NCI-H82 (cell line): ENCODE data around the gene MTHFS.
"Not testable (repeated sequence)": the region's sequence is repeated elsewhere in the genome, so short reads cannot be mapped to it uniquely, and the experiment has no call there.

Source experiments
- DNase-seq: peaks from one replicate; lab custom pipeline; 2025; lab: John Stamatoyannopoulos, UW

The MTHFS gene

DNA sequence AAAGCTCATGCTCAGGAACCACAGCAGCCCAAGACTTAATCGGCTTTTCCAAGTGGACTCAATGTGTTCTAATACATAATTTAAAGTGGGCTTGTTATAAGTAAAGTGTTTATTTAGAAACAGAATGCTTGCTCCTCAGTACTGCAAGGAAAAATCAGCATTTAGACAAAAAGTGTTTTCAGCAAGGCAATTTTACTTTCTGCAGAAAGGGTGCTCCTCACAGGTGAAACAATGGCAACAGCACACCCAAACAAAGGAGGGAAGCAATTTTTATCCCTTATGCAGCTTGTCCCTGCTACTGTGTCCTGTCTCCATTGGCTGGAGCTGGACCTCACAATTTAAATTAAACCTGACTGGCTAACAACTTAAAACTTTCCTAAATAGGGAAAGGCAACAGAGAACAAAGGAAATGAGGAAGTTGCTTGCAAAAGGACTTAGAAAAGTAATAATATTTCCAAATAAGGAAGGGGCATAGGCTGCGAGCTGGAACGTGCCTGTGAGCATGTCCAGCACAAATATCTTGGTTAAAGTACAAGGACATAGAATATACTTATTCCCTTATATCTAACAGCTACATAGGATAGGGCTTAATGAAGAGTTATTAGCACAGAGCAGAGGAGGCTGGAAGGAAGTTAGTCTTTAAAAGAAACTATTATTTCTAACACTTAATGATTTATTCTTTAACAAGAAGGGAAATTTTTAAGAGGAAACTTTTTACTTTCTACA, 19.1 kb upstream of the MTHFS start:
- DNase-seq: not testable (repeated sequence)

GRCh38 chr15:79914728-79915127, 17.9 kb upstream of the MTHFS start:
- no peak for DNase-seq

DNA sequence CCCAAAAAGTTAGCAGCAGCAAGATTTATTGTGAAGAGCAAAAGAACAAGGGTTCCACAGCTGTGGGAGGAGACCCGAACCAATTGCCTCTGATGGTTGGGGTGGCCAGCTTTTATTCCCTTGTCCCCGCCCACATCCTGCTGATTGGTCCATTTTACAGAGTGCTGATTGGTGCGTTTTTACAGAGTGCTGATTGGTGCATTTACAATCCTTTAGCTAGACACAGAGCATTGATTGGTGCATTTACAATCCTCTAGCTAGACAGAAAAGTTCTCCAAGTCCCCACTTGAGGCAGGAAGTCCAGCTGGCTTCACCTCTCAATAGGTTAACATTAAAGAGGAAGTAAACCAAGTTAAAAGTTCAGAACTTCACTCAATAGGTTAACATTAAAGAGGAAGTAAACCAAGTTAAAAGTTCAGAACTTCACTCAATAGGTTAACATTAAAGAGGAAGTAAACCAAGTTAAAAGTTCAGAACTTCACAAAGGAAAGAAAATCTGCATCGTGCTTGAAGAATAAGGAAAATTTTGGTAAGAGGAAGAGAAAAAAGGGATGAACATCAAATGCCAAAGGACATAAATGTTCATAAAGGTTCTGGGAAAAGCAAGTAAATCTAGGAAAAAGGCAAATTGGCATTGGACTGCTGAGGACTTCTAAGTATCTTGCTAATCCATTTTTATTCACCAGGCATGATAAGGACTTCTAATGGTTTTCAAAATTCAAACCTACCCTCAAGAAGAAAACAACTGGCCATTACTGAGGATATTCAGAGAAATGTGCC, 12.9 kb upstream of the MTHFS start:
- not testable (repeated sequence) for DNase-seq

DNA sequence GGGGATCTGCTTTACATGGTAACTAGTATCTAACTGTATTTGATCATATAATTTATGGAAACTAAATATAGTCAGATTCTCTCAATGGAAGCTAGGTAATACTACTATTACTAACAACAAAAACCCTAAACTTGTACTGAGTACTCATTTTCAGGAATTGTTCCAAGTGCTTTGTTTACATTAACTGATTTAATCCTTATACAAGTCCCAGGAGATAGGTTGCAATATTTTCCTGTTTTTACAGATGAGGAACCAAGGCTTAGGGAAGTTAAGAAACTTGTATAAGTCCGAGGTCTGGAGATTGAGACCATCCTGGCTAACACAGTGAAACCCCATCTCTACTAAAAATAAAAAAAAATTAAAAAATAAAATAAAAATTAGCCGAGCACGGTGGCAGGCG, 7.5 kb upstream of the MTHFS start:
- no peak for DNase-seq

DNA sequence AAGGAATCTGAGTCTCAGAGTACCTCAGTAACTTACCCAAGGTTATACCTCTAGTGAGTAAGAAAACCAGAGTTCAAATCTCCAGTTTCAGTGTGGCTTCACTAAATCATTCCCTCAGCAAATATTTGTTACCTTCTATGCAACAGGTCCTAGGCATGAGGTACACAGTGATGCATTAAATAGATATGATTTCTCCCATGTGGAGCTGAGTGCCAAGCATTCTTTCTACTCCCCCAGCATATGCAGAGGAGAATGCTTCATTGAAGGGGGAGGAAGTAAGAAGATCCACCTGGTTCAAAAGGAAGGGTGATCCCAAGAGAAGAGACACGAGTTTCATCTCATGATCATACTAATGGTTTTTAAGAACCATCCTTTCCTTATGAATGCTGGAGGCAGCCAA, 6.8 kb upstream of the MTHFS start:
- DNase-seq: no peak

- no peak for DNase-seq
These were observed 6.3 kb upstream of the MTHFS start for GRCh38 chr15:79903144-79903543.

GRCh38 chr15:79901958-79902357, 5.1 kb upstream of the MTHFS start:
- no peak for DNase-seq

GRCh38 chr15:79900818-79901378, 4.1 kb upstream of the MTHFS start:
- not testable (repeated sequence) for DNase-seq

DNA sequence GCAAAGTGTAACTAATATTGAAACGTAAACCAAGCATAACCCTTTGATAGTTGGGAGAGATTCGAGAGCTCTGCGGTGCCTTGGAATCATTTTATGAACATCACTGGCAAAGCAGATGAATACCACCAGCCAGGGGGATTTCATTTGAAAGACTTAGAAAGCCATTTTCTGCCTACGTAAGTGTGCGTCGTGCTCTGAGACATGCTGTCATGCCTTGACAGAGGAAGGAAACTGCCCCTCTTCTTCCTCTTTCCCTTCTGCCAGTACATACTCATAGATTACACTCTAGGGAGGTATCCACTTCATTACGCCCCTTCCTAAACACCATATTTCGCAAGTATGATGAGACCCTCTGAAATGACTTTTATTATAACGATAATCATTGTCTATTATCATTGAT, 3.3 kb upstream of the MTHFS start:
- DNase-seq: no peak

DNA sequence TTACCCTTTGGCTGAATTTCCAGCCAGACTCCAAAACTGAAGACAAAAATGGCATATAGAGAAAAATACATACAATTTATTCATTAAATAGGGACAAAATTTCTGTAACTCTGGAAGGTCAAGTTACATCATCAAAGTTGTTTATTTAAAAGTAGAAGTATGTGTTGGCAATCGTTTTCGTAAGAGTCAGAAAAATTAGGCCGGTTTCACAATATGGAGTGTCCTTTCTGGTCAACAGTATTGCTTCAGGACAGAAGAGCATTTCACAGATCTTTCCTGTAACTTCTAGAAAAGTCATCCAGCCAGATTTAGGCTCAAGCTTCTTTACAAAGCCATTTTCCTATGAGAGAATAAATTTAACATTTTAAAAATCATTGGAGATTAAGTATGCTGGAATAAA, 2.0 kb upstream of the MTHFS start:
- DNase-seq: not testable (repeated sequence)

GRCh38 chr15:79898369-79898768, 1.6 kb upstream of the MTHFS start:
- DNase-seq: peak; percentile 12

GRCh38 chr15:79897701-79898113, 893 bp upstream of the MTHFS start:
- peak; percentile 17 for DNase-seq

DNA sequence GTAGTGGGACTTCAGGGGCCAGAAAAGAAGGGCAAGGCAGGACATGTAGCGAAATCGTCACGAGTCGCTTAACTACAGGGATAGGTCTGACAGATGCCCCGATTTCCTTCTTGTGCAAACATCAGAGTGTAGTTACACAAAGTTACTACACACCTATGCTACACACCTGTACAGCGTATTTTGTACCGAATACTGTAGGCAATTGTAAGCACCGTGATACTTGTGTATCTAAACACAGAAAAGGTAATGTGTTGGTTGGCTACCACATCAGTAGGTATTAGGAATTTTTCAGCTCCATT, 515 bp upstream of the MTHFS start:
- no peak for DNase-seq

GRCh38 chr15:79896131-79896633, 632 bp downstream of the MTHFS start:
- peak; percentile 28 for DNase-seq

- DNase-seq: no peak
These were observed 9.5 kb downstream of the MTHFS start for GRCh38 chr15:79887054-79887930.

- no peak for DNase-seq
These were observed 10.7 kb downstream of the MTHFS start for GRCh38 chr15:79886124-79886523.

DNA sequence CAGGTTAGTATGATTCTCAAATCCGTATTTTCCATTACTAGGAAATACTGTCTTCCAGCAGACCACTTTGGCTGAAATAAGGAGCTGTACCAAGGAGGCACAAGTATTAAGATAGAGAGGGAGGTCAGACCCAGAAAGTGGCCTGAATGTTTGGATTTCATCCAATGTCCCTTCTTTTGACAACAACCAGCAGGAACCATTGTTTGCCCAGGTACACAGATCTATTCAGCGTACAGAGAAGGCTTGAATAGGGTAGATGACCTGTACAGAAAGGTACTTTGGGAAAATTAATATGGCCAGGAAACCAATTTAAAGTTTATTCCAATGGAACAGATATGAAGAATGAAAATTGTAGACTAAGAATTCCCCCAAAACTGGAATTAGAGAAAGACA, 12.6 kb downstream of the MTHFS start:
- DNase-seq: no peak

GRCh38 chr15:79883579-79884203, 13.1 kb downstream of the MTHFS start:
- DNase-seq: no peak

DNA sequence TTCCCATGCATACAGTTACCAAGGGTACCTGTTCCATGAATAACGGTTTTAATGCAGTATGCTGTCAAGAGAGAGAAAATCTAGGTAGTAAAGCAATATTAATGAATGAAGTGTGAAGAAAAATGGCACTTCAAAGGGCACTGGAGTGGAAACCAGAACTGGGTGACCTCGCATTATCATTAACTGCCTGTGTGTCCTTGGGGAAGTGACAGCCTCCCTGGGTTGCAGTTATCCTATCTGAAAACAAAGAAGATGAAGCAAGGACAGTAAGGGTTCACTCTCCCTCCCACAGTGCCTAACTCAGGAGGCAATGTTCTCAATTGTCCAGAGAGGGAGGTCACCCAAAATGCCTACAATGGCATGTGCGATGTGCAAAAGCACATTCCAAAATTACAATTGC, 15.1 kb downstream of the MTHFS start:
- no peak for DNase-seq

DNA sequence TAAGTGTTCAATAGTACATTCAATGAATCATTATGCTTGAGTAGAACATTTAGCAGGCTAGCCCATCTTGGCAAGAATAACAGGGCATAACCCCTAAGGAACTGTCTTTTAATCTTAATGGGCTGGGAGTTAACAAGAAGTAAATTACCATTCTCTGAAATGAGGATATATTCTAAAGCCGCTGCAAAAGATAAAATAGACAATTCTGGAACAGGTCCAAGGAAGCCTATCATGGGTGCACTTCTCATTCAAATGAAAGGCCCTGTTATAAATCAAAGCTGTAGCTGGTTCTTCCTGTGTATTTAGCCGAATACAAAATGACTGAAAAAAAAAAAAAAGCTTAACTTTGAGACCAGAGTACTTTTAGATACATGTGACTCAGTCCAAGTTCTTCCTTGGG, 15.6 kb downstream of the MTHFS start:
- no peak for DNase-seq

GRCh38 chr15:79878078-79878705, 18.6 kb downstream of the MTHFS start:
- no peak for DNase-seq
